Vagina (tissue), 2 donors: ENCODE results near the gene CRELD2. TPM values are rescaled to one million over a fixed set of nuclear protein-coding genes. Genes with fewer than 3 reads are reported as not detected.
"Not testable (repeated sequence)": the region's sequence is repeated elsewhere in the genome, so short reads cannot be mapped to it uniquely, and the experiment has no call there.

Experiments
- DNase-seq, 2 donors: peaks; one replicate each; pipeline ENCODE4 v3.0.0-alpha.2; 2017; ENCODE audit errors: extremely low spot score in 2 of 2
- H3K27ac ChIP-seq: fragments of 200-600 bp; sonication (generic); one replicate; pipeline ENCODE4 v1.5.1; 2019
- H3K27me3 ChIP-seq: fragments of 200-600 bp; sonication (generic); one replicate; pipeline ENCODE4 v1.5.1; 2019
- H3K36me3 ChIP-seq, 2 donors: fragments of 200-600 bp; sonication (generic); one replicate each; pipeline ENCODE4 v1.5.1; 2017 to 2019
- H3K4me1 ChIP-seq: fragments of 200-600 bp; sonication (generic); one replicate; pipeline ENCODE4 v1.5.1; 2019
- H3K4me3 ChIP-seq, 2 donors: fragments of 200-600 bp; sonication (generic); 1 replicate in 1 of 2; 2 replicates in 1 of 2; pipeline ENCODE4 v1.5.1; 2016 to 2019
- H3K9me3 ChIP-seq: fragments of 200-600 bp; sonication (generic); one replicate; pipeline ENCODE4 v1.5.1; 2019
- CTCF ChIP-seq, 3 experiments: fragments of 450-650 bp in 2 of 3; fragments of 200-600 bp in 1 of 3; sonication (generic) in 1 of 3; IDR thresholded peaks; one replicate each; pipeline ENCODE4 v1.5.1; 2017 to 2019; ENCODE audit warnings: antibody characterized with exemption in 3 of 3, mild to moderate bottlenecking in 2 of 3, moderate library complexity in 2 of 3
- POLR2A ChIP-seq, 2 donors: fragments of 450-650 bp; IDR thresholded peaks; one replicate each; pipeline ENCODE4 v1.6.1; 2017; ENCODE audit warnings: antibody characterized with exemption in 2 of 2, mild to moderate bottlenecking in 2 of 2, moderate library complexity in 2 of 2
- POLR2AphosphoS5 ChIP-seq, 2 donors: sonication (generic); formaldehyde crosslinking; IDR thresholded peaks; one replicate each; pipeline ENCODE4 v1.9.0; 2017; ENCODE audit warnings: antibody characterized with exemption in 2 of 2, mild to moderate bottlenecking in 2 of 2, low read depth in 1 of 2; ENCODE audit not compliant: insufficient read depth in 1 of 2
- intact Hi-C: fragments of 100-400 bp; cut with DNase I; formaldehyde crosslinking; loops from one replicate; pipeline ENCODE4 v1.15.1; 2023
- total RNA-seq: library from RNA; depleted of rRNA; stranded (reverse); fragments of >200 nt; gene quantifications from one replicate; pipeline ENCODE4 v1.2.3, GENCODE V29; 2016

Gene CRELD2
- total RNA-seq, 1 donor from 2014 or later: 34.4 TPM

GRCh38 chr22:49943405-49943765 lies 25.0 kb downstream of the CRELD2 start:
- H3K27me3 ChIP-seq: no peaks in the 10 kb centered on the region
- peaks cover 10% of the 10 kb centered on the region for H3K4me1 ChIP-seq
- no peak for DNase-seq
- no peak overlapping the region for H3K4me3 ChIP-seq
- TF ChIP-seq CTCF (IDR thresholded peaks at IDR 0.05) (no peak), POLR2AphosphoS5 (IDR thresholded peaks at IDR 0.05; ENCODE audit: insufficient read depth in 1 of 2, low read depth in 1 of 2) (no peak), POLR2A (IDR thresholded peaks at IDR 0.05) (no peak)
- H3K36me3 ChIP-seq: no peaks in the 10 kb centered on the region
- intact Hi-C loops: no loop called here
- H3K27ac ChIP-seq: no peak overlapping the region
- no peaks in the 10 kb centered on the region for H3K9me3 ChIP-seq

DNA sequence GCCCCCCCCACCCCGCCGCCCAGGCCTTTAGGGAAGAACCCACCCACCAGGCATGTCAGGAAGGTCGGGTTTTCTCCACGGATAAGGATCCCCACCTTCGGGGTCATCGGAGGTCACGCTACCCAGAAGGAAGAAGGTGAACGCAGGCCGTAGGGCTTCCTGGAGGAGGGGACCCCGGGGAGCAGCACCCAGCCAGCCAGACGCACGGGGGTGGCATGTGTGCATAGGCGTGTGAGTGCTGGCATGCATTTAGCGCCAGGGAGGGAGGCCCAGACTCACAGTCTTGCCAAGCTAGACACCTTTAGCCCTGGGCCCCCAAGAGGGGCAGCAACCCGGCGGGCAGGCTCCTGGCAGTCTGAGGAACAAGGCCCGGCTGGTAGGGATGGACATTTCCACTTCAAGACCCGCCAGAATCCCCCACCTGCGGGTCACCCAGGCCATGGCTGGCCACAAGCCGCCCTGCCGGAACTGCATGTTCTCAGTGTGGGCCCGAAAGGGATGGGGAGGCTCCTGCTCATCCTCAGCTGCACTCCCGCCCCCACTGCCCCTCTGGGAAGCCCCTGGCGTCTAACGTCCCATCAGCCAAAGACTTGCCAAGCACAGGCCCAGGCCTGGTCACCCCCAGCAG lies 25.5 kb downstream of the CRELD2 start:
- intact Hi-C loops: no loop called here
- Histone ChIP-seq H3K27ac (no peak overlapping the region), H3K4me3 (no peak overlapping the region), H3K4me1 (peaks cover 10% of the 10 kb centered on the region), H3K9me3 (no peaks in the 10 kb centered on the region), H3K27me3 (no peaks in the 10 kb centered on the region), H3K36me3 (no peaks in the 10 kb centered on the region)
- no peak for DNase-seq
- TF ChIP-seq POLR2A (IDR thresholded peaks at IDR 0.05) (no peak), POLR2AphosphoS5 (IDR thresholded peaks at IDR 0.05; ENCODE audit: insufficient read depth in 1 of 2, low read depth in 1 of 2) (no peak), CTCF (IDR thresholded peaks at IDR 0.05) (no peak)

DNA sequence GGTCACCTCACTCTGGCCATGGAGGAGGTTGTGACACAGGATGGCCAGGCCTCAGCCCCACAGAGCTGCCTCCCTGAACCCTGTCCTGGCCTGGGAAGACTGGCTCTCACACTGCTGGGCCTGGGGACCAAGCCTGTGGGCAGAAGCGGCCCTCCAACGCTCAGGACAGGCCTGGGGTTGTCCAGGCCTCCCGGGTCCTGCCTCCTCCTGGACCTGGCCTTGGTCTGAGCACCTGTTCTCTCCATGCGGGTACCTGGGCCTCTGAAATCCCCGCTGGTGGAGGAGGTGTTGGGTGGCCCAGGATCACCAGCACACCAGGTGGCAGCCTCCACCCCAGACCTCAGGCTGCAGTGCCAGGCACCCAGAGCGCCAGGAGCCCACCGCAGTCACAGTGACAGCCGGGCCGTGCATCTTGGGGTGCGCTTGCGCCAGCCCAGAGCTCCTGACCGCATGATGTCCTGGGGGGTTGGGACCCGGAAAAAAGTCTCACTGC lies 26.0 kb downstream of the CRELD2 start:
- H3K9me3 ChIP-seq: no peaks in the 10 kb centered on the region
- no peaks in the 10 kb centered on the region for H3K36me3 ChIP-seq
- no peak for DNase-seq
- no peaks in the 10 kb centered on the region for H3K27me3 ChIP-seq
- TF ChIP-seq POLR2AphosphoS5 (IDR thresholded peaks at IDR 0.05; ENCODE audit: insufficient read depth in 1 of 2, low read depth in 1 of 2) (no peak), CTCF (IDR thresholded peaks at IDR 0.05) (no peak), POLR2A (IDR thresholded peaks at IDR 0.05) (no peak)
- intact Hi-C loops: no loop called here
- H3K4me3 ChIP-seq: no peak overlapping the region
- H3K4me1 ChIP-seq: peaks cover 14% of the 10 kb centered on the region
- no peak overlapping the region for H3K27ac ChIP-seq

DNA sequence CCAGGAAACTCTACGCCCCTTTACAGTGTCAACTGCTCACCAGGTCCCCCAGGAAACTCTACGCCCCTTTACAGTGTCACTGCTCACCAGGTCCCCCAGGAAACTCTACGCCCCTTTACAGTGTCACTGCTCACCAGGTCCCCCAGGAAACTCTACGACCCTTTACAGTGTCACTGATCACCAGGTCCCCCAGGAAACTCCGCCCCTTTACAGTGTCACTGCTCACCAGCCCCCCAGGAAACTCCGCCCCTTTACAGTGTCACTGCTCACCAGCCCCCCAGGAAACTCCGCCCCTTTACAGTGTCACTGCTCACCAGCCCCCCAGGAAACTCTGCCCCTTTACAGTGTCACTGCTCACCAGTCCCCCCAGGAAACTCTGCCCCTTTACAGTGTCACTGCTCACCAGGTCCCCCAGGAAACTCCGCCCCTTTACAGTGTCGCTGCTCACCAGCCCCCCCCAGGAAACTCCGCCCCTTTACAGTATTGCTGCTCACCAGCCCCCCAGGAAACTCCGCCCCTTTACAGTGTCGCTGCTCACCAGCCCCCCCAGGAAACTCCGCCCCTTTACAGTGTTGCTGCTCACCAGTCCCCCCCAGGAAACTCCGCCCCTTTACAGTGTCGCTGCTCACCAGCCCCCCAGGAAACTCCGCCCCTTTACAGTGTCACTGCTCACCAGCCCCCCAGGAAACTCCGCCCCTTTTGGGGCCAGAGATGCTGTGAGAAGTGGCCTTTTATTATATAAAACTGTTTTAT lies 26.8 kb downstream of the CRELD2 start:
- H3K27me3 ChIP-seq, H3K9me3 ChIP-seq, DNase-seq, intact Hi-C loops, H3K36me3 ChIP-seq, H3K27ac ChIP-seq, H3K4me3 ChIP-seq: not testable (repeated sequence)
- peaks cover 22% of the 10 kb centered on the region for H3K4me1 ChIP-seq

GRCh38 chr22:49946612-49947295 lies 28.3 kb downstream of the CRELD2 start:
- no peak for DNase-seq
- no peak for TF ChIP-seq CTCF (IDR thresholded peaks at IDR 0.05)
- TF ChIP-seq POLR2A (IDR thresholded peaks at IDR 0.05): no peak
- no peak for TF ChIP-seq POLR2AphosphoS5 (IDR thresholded peaks at IDR 0.05; ENCODE audit: insufficient read depth in 1 of 2, low read depth in 1 of 2)
- intact Hi-C loops: no loop called here
- peaks cover 34% of the 10 kb centered on the region for H3K4me1 ChIP-seq
- no peaks in the 10 kb centered on the region for H3K9me3 ChIP-seq
- no peak overlapping the region for H3K27ac ChIP-seq
- H3K36me3 ChIP-seq: no peaks in the 10 kb centered on the region
- H3K4me3 ChIP-seq: no peak overlapping the region
- H3K27me3 ChIP-seq: no peaks in the 10 kb centered on the region
